ENCODE measurements around the gene ATL3.

GRCh38 chr11:63589000-63589399 lies 82.2 kb downstream of the ATL3 start:
- TF ChIP-seq, protein P1, sequence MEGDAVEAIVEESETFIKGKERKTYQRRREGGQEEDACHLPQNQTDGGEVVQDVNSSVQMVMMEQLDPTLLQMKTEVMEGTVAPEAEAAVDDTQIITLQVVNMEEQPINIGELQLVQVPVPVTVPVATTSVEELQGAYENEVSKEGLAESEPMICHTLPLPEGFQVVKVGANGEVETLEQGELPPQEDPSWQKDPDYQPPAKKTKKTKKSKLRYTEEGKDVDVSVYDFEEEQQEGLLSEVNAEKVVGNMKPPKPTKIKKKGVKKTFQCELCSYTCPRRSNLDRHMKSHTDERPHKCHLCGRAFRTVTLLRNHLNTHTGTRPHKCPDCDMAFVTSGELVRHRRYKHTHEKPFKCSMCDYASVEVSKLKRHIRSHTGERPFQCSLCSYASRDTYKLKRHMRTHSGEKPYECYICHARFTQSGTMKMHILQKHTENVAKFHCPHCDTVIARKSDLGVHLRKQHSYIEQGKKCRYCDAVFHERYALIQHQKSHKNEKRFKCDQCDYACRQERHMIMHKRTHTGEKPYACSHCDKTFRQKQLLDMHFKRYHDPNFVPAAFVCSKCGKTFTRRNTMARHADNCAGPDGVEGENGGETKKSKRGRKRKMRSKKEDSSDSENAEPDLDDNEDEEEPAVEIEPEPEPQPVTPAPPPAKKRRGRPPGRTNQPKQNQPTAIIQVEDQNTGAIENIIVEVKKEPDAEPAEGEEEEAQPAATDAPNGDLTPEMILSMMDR (IDR thresholded peaks at IDR 0.05; ENCODE audit: poor library complexity, severe bottlenecking) = no peak
- TF ChIP-seq POLR2AphosphoS5 (IDR thresholded peaks at IDR 0.05) (no peak), EZH2 (IDR thresholded peaks at IDR 0.05; ENCODE audit: borderline replicate concordance, insufficient read depth, low read length, poor library complexity, severe bottlenecking) (no peak)
- TF ChIP-seq, protein P2, sequence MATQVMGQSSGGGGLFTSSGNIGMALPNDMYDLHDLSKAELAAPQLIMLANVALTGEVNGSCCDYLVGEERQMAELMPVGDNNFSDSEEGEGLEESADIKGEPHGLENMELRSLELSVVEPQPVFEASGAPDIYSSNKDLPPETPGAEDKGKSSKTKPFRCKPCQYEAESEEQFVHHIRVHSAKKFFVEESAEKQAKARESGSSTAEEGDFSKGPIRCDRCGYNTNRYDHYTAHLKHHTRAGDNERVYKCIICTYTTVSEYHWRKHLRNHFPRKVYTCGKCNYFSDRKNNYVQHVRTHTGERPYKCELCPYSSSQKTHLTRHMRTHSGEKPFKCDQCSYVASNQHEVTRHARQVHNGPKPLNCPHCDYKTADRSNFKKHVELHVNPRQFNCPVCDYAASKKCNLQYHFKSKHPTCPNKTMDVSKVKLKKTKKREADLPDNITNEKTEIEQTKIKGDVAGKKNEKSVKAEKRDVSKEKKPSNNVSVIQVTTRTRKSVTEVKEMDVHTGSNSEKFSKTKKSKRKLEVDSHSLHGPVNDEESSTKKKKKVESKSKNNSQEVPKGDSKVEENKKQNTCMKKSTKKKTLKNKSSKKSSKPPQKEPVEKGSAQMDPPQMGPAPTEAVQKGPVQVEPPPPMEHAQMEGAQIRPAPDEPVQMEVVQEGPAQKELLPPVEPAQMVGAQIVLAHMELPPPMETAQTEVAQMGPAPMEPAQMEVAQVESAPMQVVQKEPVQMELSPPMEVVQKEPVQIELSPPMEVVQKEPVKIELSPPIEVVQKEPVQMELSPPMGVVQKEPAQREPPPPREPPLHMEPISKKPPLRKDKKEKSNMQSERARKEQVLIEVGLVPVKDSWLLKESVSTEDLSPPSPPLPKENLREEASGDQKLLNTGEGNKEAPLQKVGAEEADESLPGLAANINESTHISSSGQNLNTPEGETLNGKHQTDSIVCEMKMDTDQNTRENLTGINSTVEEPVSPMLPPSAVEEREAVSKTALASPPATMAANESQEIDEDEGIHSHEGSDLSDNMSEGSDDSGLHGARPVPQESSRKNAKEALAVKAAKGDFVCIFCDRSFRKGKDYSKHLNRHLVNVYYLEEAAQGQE (IDR thresholded peaks at IDR 0.05; ENCODE audit: borderline replicate concordance) = no peak

Data from neural cell (in vitro differentiated cells).